ENCODE data around the gene ZNF641. TPM values are rescaled to one million over a fixed set of nuclear protein-coding genes. Genes with fewer than 3 reads are reported as not detected.

Gene ZNF641
- total RNA-seq, 1 experiment from 2014 or later: 8.3 TPM

DNA sequence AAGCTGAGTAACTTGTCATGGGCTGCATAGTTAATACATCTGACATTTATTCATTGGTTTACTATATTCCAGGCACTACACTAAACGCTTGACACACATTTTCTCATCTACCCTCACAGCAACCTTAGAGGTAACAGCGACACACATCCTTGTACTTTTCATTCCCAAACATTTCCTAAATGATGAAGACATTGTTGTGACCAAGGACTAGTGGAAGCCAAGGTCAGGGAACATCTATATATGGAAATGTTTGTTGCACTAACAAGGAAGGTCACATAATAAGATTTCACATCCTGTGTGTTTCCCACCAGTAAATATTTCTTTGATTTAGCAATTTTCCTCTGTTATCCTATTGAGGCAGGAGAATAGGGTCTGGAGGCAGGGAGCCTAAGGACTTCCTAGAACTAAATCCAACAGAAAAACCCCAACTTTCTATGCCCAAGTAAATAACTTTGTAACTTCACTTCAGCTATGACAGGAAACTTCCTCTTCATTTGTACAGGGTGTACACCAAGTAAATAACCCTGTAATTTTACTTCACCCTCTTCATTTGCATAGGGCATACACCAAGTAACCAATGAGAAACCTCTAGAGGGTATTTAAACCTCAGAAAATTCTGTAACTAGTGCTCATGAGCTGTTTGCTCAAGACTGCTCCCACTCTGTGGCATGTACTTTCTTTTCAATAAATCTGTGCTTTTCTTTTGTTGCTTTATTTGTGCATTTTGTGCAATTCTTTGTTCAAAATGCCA, 48.4 kb downstream of the ZNF641 start:
- ATAC-seq (no peak), DNase-seq (ENCODE audit: low spot score) (no peak)
- H3K4me3 Mint-ChIP-seq: no peak overlapping the region
- no peaks in the 10 kb centered on the region for H3K4me1 Mint-ChIP-seq
- ChIA-PET CTCF (no interaction called here), POLR2A (no interaction called here)
- H3K9me3 Mint-ChIP-seq: no peaks in the 10 kb centered on the region
- peaks cover 16% of the 10 kb centered on the region for H3K27me3 Mint-ChIP-seq (ENCODE audit: low read depth)
- no peaks in the 10 kb centered on the region for H3K36me3 Mint-ChIP-seq
- TF ChIP-seq NR3C1 (CRISPR knock-in tag; conservative IDR thresholded peaks at IDR 0.05; ENCODE audit: low read depth): no peak
- no peak for TF ChIP-seq CREB1 (CRISPR knock-in tag; IDR thresholded peaks at IDR 0.05)
- TF ChIP-seq ZNF532 (CRISPR knock-in tag; IDR thresholded peaks at IDR 0.05; ENCODE audit: borderline replicate concordance): no peak
- TF ChIP-seq SMAD4 (CRISPR knock-in tag; IDR thresholded peaks at IDR 0.05): no peak
- TF ChIP-seq RELA (CRISPR knock-in tag; IDR thresholded peaks at IDR 0.05; ENCODE audit: borderline replicate concordance): no peak
- no peak for TF ChIP-seq ZNF138 (CRISPR knock-in tag; conservative IDR thresholded peaks at IDR 0.05)
- TF ChIP-seq, protein P1, sequence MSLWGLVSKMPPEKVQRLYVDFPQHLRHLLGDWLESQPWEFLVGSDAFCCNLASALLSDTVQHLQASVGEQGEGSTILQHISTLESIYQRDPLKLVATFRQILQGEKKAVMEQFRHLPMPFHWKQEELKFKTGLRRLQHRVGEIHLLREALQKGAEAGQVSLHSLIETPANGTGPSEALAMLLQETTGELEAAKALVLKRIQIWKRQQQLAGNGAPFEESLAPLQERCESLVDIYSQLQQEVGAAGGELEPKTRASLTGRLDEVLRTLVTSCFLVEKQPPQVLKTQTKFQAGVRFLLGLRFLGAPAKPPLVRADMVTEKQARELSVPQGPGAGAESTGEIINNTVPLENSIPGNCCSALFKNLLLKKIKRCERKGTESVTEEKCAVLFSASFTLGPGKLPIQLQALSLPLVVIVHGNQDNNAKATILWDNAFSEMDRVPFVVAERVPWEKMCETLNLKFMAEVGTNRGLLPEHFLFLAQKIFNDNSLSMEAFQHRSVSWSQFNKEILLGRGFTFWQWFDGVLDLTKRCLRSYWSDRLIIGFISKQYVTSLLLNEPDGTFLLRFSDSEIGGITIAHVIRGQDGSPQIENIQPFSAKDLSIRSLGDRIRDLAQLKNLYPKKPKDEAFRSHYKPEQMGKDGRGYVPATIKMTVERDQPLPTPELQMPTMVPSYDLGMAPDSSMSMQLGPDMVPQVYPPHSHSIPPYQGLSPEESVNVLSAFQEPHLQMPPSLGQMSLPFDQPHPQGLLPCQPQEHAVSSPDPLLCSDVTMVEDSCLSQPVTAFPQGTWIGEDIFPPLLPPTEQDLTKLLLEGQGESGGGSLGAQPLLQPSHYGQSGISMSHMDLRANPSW (CRISPR knock-in tag; conservative IDR thresholded peaks at IDR 0.05; ENCODE audit: low read depth): no peak
- no peak for TF ChIP-seq MYBL2 (CRISPR knock-in tag; IDR thresholded peaks at IDR 0.05)
- TF ChIP-seq CBFB (CRISPR knock-in tag; IDR thresholded peaks at IDR 0.05; ENCODE audit: low read depth): no peak
- TF ChIP-seq ATF6 (CRISPR knock-in tag; IDR thresholded peaks at IDR 0.05): no peak
- TF ChIP-seq FOXJ3 (CRISPR knock-in tag; IDR thresholded peaks at IDR 0.05; ENCODE audit: borderline replicate concordance): no peak
- TF ChIP-seq JUN (CRISPR knock-in tag; IDR thresholded peaks at IDR 0.05): no peak
- H3K27ac Mint-ChIP-seq: no peak overlapping the region

- POLR2A ChIA-PET: no interaction called here
- Mint-ChIP-seq H3K9me3 (no peaks in the 10 kb centered on the region), H3K27me3 (ENCODE audit: low read depth) (peaks cover 26% of the 10 kb centered on the region), H3K36me3 (no peaks in the 10 kb centered on the region), H3K27ac (no peak overlapping the region), H3K4me3 (no peak overlapping the region), H3K4me1 (peaks cover 2% of the 10 kb centered on the region)
- no peak for TF ChIP-seq NFE2L1 (CRISPR knock-in tag; IDR thresholded peaks at IDR 0.05)
- peak; percentile 95 for TF ChIP-seq HMGA2 (CRISPR knock-in tag; IDR thresholded peaks at IDR 0.05)
- no peak for TF ChIP-seq PRDM15 (CRISPR knock-in tag; IDR thresholded peaks at IDR 0.05)
- ATAC-seq (no peak), DNase-seq (ENCODE audit: low spot score) (no peak)
- CTCF ChIA-PET: no interaction called here
These were observed 49.9 kb downstream of the ZNF641 start for GRCh38 chr12:48300774-48301173.
